Measurements from ENCODE around the gene TNRC6A.
"Not testable (repeated sequence)": the region's sequence is repeated elsewhere in the genome, so short reads cannot be mapped to it uniquely, and the experiment has no call there.

Gene TNRC6A

GRCh38 chr16:24838554-24839266 is 109.3 kb downstream of the TNRC6A start:
- Histone ChIP-seq H2AFZ (ENCODE audit: low read depth) (no peak overlapping the region), H3K4me3 (IDR thresholded peaks at IDR 0.05; ENCODE audit: insufficient read depth, low read depth, low read length) (no peak overlapping the region)

DNA sequence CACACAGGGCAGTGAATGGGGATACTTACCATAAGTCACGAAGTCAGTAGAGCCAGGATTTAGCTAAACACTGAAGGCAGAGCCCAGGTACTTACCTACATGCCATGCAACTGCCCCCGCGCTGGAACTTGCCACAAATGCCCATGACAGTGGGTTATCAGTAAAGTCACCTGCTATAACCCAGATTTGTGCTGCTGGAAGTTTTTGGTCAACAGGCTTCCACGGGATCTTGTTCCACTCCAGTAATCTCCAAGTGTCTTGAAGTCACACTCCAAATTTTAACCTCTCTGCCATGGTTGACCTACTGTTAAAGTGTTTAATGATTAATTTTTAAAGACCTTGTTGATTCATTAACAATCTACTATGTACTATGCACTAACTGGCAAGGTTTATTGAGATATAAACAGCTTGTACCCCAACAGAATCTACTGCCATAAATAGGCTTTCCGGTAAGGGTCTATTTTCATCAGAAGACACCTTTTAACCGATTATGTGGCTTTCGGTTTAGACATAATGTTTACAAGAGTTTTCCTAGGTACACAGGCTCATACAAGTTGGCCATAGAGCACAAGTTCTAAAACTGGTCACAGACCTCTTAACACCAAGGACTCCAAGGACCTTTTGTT is 110.0 kb downstream of the TNRC6A start:
- Histone ChIP-seq H3K36me3 (ENCODE audit: insufficient read depth) (no peaks in the 10 kb centered on the region), H3K4me3 (IDR thresholded peaks at IDR 0.05; ENCODE audit: insufficient read depth, low read depth, low read length) (no peak overlapping the region), H2AFZ (ENCODE audit: low read depth) (no peak overlapping the region), H3K4me2 (no peak overlapping the region), H3K27ac (no peak overlapping the region), H4K20me1 (ENCODE audit: insufficient read depth) (no peaks in the 10 kb centered on the region), H3K9ac (no peak overlapping the region), H3K27me3 (ENCODE audit: insufficient read depth, low read depth) (no peaks in the 10 kb centered on the region), H3K4me1 (ENCODE audit: low read depth, poor library complexity, severe bottlenecking) (no peaks in the 10 kb centered on the region), H3K79me2 (ENCODE audit: insufficient read depth, low read depth) (no peaks in the 10 kb centered on the region)
- TF ChIP-seq, protein P1, sequence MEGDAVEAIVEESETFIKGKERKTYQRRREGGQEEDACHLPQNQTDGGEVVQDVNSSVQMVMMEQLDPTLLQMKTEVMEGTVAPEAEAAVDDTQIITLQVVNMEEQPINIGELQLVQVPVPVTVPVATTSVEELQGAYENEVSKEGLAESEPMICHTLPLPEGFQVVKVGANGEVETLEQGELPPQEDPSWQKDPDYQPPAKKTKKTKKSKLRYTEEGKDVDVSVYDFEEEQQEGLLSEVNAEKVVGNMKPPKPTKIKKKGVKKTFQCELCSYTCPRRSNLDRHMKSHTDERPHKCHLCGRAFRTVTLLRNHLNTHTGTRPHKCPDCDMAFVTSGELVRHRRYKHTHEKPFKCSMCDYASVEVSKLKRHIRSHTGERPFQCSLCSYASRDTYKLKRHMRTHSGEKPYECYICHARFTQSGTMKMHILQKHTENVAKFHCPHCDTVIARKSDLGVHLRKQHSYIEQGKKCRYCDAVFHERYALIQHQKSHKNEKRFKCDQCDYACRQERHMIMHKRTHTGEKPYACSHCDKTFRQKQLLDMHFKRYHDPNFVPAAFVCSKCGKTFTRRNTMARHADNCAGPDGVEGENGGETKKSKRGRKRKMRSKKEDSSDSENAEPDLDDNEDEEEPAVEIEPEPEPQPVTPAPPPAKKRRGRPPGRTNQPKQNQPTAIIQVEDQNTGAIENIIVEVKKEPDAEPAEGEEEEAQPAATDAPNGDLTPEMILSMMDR (conservative IDR thresholded peaks at IDR 0.05; ENCODE audit: low read depth, low read length): no peak

More at GRCh38 chr16:24838554-24839266, 109.3 kb downstream of the TNRC6A start:
- TF ChIP-seq, protein P1 (conservative IDR thresholded peaks at IDR 0.05; ENCODE audit: low read depth, low read length): no peak
- no peaks in the 10 kb centered on the region for H4K20me1 ChIP-seq (ENCODE audit: insufficient read depth)
- H3K9ac ChIP-seq: no peak overlapping the region
- no peak overlapping the region for H3K27ac ChIP-seq
- H3K4me2 ChIP-seq: no peak overlapping the region
- no peaks in the 10 kb centered on the region for H3K79me2 ChIP-seq (ENCODE audit: insufficient read depth, low read depth)
- H3K36me3 ChIP-seq (ENCODE audit: insufficient read depth): no peaks in the 10 kb centered on the region
- H3K27me3 ChIP-seq (ENCODE audit: insufficient read depth, low read depth): no peaks in the 10 kb centered on the region
- no peaks in the 10 kb centered on the region for H3K4me1 ChIP-seq (ENCODE audit: low read depth, poor library complexity, severe bottlenecking)

GRCh38 chr16:24841291-24841690 is 111.8 kb downstream of the TNRC6A start:
- Histone ChIP-seq H3K4me2 (no peak overlapping the region), H3K27me3 (ENCODE audit: insufficient read depth, low read depth) (no peaks in the 10 kb centered on the region), H4K20me1 (ENCODE audit: insufficient read depth) (no peaks in the 10 kb centered on the region), H3K27ac (no peak overlapping the region), H3K4me3 (IDR thresholded peaks at IDR 0.05; ENCODE audit: insufficient read depth, low read depth, low read length) (no peak overlapping the region), H3K9ac (no peak overlapping the region), H3K79me2 (ENCODE audit: insufficient read depth, low read depth) (no peaks in the 10 kb centered on the region), H2AFZ (ENCODE audit: low read depth) (no peak overlapping the region), H3K4me1 (ENCODE audit: low read depth, poor library complexity, severe bottlenecking) (no peaks in the 10 kb centered on the region), H3K36me3 (ENCODE audit: insufficient read depth) (no peaks in the 10 kb centered on the region)
- TF ChIP-seq, protein P1 (conservative IDR thresholded peaks at IDR 0.05; ENCODE audit: low read depth, low read length): no peak

- TF ChIP-seq, protein P1 (conservative IDR thresholded peaks at IDR 0.05; ENCODE audit: low read depth, low read length): no peak
- Histone ChIP-seq H3K4me2 (no peak overlapping the region), H3K4me1 (ENCODE audit: low read depth, poor library complexity, severe bottlenecking) (no peaks in the 10 kb centered on the region), H3K4me3 (IDR thresholded peaks at IDR 0.05; ENCODE audit: insufficient read depth, low read depth, low read length) (no peak overlapping the region), H2AFZ (ENCODE audit: low read depth) (no peak overlapping the region), H4K20me1 (ENCODE audit: insufficient read depth) (no peaks in the 10 kb centered on the region), H3K79me2 (ENCODE audit: insufficient read depth, low read depth) (no peaks in the 10 kb centered on the region), H3K27me3 (ENCODE audit: insufficient read depth, low read depth) (no peaks in the 10 kb centered on the region), H3K9ac (no peak overlapping the region), H3K27ac (no peak overlapping the region), H3K36me3 (ENCODE audit: insufficient read depth) (no peaks in the 10 kb centered on the region)
Observed at GRCh38 chr16:24844101-24845030, 114.9 kb downstream of the TNRC6A start.

DNA sequence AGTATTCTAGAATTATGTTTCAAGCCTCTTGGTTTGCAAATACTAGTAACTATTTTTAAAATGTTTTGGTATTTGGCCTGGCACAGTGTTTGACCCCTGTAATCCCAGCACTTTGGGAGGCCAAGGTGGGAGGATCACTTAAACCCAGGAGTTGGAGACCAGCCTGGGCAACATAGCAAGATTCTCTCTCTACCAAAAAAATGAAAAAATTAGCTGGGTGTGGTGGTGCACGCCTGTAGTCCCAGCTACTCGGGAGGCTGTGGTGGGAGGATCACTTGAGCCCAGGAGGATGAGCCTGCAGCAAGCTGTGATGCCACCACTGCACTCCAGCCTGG is 115.5 kb downstream of the TNRC6A start:
- not testable (repeated sequence) for H3K4me2 ChIP-seq; H3K36me3 ChIP-seq (ENCODE audit: insufficient read depth); H3K4me1 ChIP-seq (ENCODE audit: low read depth, poor library complexity, severe bottlenecking); H2AFZ ChIP-seq (ENCODE audit: low read depth); H3K27ac ChIP-seq; H3K4me3 ChIP-seq (IDR thresholded peaks at IDR 0.05; ENCODE audit: insufficient read depth, low read depth, low read length); H3K27me3 ChIP-seq (ENCODE audit: insufficient read depth, low read depth); H3K79me2 ChIP-seq (ENCODE audit: insufficient read depth, low read depth); H4K20me1 ChIP-seq (ENCODE audit: insufficient read depth); H3K9ac ChIP-seq
